ENCODE measurements around the gene FHOD3. TPM values are rescaled to one million over a fixed set of nuclear protein-coding genes. Genes with fewer than 3 reads are reported as not detected.

The FHOD3 gene
- total RNA-seq, 1 experiment from 2014 or later = 0.10 TPM

DNA sequence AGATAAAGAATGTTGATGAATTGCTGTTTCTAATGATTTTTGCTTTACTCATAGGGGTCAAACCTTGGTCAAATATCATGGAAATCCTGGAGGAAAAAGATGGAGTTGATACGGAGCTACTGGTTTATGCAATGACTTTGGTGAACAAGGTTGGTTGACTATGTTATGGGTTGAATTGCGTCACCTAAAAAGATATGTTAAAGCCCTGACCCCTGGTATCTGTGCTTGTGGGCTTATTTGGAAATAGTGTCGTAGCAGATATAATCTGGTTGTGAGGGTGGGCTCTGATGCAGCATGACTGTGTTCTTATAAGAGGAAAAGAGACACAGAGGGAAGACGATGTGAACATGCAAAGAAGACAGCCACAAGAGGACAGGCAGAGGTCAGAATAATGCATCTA lies 305.1 kb downstream of the FHOD3 start:
- H3K4me3 ChIP-seq = no peak overlapping the region
- H3K36me3 ChIP-seq = no peaks in the 10 kb centered on the region

GRCh38 chr18:36608107-36608506 lies 310.6 kb downstream of the FHOD3 start:
- H3K27me3 ChIP-seq = no peaks in the 10 kb centered on the region
- no peak overlapping the region for H3K27ac ChIP-seq
- DNase-seq = no peak
- no peaks in the 10 kb centered on the region for H3K36me3 ChIP-seq
- no peak overlapping the region for H3K4me3 ChIP-seq
- H3K9me3 ChIP-seq (replicated peaks) = no peaks in the 10 kb centered on the region
- H3K4me1 ChIP-seq = no peaks in the 10 kb centered on the region

More for the DNA sequence above, 305.1 kb downstream of the FHOD3 start:
- H3K27ac ChIP-seq = no peak overlapping the region
- DNase-seq = no peak
- no peaks in the 10 kb centered on the region for H3K9me3 ChIP-seq (replicated peaks)
- no peaks in the 10 kb centered on the region for H3K27me3 ChIP-seq
- H3K4me1 ChIP-seq = no peaks in the 10 kb centered on the region

GRCh38 chr18:36610258-36610657 lies 312.7 kb downstream of the FHOD3 start:
- Histone ChIP-seq H3K4me3 (no peak overlapping the region), H3K36me3 (no peaks in the 10 kb centered on the region), H3K4me1 (no peaks in the 10 kb centered on the region), H3K9me3 (replicated peaks) (no peaks in the 10 kb centered on the region), H3K27me3 (no peaks in the 10 kb centered on the region), H3K27ac (no peak overlapping the region)
- DNase-seq = no peak

DNA sequence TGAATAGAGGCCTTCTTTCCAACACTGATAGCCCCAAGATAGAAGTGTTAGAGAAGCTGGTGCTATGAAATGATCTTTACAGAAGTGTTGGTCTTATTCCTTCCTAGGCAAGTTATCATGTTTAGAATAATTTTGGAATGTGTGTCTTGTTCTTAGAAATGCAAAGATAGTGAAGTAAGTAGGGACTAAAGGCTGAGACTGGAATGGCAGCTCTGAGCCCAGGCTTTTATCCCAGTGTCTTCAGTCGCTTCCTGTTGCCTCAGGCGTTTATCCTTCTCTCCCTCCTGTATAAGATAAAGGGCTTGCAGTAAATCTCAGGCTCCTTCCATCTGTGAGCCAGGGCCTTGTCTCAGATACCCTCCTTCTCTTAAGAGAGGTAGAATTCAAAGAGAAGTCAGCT lies 313.1 kb downstream of the FHOD3 start:
- Histone ChIP-seq H3K9me3 (replicated peaks) (no peaks in the 10 kb centered on the region), H3K27ac (no peak overlapping the region), H3K27me3 (no peaks in the 10 kb centered on the region), H3K4me1 (no peaks in the 10 kb centered on the region), H3K4me3 (no peak overlapping the region), H3K36me3 (no peaks in the 10 kb centered on the region)
- DNase-seq = no peak

- Histone ChIP-seq H3K27ac (no peak overlapping the region), H3K9me3 (replicated peaks) (no peaks in the 10 kb centered on the region), H3K4me1 (no peaks in the 10 kb centered on the region), H3K36me3 (no peaks in the 10 kb centered on the region), H3K4me3 (no peak overlapping the region), H3K27me3 (no peaks in the 10 kb centered on the region)
- DNase-seq = no peak
Observed at GRCh38 chr18:36613069-36613468, 315.6 kb downstream of the FHOD3 start.

- no peak for DNase-seq
- no peak overlapping the region for H3K4me3 ChIP-seq
- H3K36me3 ChIP-seq = no peaks in the 10 kb centered on the region
- no peak overlapping the region for H3K27ac ChIP-seq
- no peaks in the 10 kb centered on the region for H3K27me3 ChIP-seq
- H3K9me3 ChIP-seq (replicated peaks) = no peaks in the 10 kb centered on the region
- no peaks in the 10 kb centered on the region for H3K4me1 ChIP-seq
Observed at GRCh38 chr18:36613810-36614209, 316.3 kb downstream of the FHOD3 start.

DNA sequence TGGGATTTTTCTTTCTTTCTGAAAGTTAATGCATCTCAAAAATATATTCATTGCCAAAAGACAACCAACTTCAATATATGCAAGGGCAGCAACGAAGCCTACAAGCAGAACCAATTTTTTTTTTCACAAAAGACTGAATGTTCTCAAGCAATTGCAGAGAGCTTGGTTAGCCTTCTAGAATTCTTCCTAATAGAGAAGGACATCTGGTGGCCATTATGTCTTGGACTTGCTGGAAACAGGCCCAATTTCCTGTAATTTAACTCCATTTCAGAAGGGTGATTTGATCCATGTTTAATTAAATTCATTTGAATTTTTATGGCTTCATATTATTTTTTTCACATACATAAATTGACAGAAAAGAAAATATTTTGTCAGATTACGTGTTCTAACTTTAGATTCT lies 323.3 kb downstream of the FHOD3 start:
- H3K4me3 ChIP-seq = no peak overlapping the region
- H3K4me1 ChIP-seq = no peaks in the 10 kb centered on the region
- H3K9me3 ChIP-seq (replicated peaks) = no peaks in the 10 kb centered on the region
- no peaks in the 10 kb centered on the region for H3K36me3 ChIP-seq
- no peak for DNase-seq
- no peak overlapping the region for H3K27ac ChIP-seq
- H3K27me3 ChIP-seq = no peaks in the 10 kb centered on the region

DNA sequence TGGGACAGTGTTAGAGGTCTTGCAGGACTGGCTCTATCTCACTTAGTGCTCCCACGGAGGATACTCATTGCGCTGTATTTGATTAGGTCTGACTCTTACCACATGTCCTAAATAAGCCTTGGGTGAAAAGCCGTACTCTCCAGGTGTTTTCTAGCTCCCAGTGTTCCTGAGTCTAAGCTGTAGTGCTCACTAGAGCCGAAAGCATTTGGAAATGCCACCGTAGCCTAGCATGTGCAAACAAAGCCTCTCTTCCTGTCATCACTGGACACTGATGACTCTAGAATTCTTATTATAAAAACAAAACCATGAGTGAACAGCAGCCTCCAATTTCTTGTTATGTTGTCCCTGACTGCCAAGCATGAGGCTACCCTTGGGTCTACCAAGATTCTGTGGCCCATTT lies 325.1 kb downstream of the FHOD3 start:
- no peak for DNase-seq
- no peaks in the 10 kb centered on the region for H3K27me3 ChIP-seq
- no peaks in the 10 kb centered on the region for H3K9me3 ChIP-seq (replicated peaks)
- H3K27ac ChIP-seq = no peak overlapping the region
- H3K4me1 ChIP-seq = no peaks in the 10 kb centered on the region
- no peaks in the 10 kb centered on the region for H3K36me3 ChIP-seq
- no peak overlapping the region for H3K4me3 ChIP-seq

GRCh38 chr18:36623091-36623490 lies 325.6 kb downstream of the FHOD3 start:
- Histone ChIP-seq H3K27ac (no peak overlapping the region), H3K4me3 (no peak overlapping the region)
- DNase-seq = no peak

DNA sequence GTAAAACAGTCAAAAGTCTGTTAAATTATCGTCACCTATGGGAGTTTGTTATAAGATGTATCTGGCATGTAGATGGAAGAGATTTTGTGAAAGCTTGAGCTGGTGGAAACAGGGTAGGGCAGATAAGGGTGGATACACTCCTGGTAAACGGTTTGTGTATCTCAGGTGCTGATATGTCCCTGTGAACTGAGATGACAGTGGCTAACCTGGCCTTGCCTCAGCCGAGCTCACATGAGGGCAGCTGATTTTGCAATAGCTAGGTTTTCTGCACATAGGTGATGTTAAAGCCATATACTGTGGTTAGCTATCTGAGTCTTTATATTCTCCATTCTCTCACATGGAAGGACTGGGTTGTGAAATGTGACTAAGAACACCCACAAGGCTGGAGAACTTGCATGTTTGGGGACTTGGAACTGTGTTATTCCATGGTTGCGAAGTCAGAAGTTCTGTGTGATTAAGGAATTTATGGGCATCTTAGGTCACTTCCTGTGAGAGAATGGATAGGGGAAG lies 326.2 kb downstream of the FHOD3 start:
- no peaks in the 10 kb centered on the region for H3K4me1 ChIP-seq
- H3K4me3 ChIP-seq = no peak overlapping the region
- H3K27me3 ChIP-seq = no peaks in the 10 kb centered on the region
- H3K36me3 ChIP-seq = no peaks in the 10 kb centered on the region
- no peak overlapping the region for H3K27ac ChIP-seq
- DNase-seq = no peak
- H3K9me3 ChIP-seq (replicated peaks) = no peaks in the 10 kb centered on the region

More at GRCh38 chr18:36623091-36623490, 325.6 kb downstream of the FHOD3 start:
- no peaks in the 10 kb centered on the region for H3K36me3 ChIP-seq
- no peaks in the 10 kb centered on the region for H3K4me1 ChIP-seq
- H3K27me3 ChIP-seq = no peaks in the 10 kb centered on the region
- no peaks in the 10 kb centered on the region for H3K9me3 ChIP-seq (replicated peaks)

DNA sequence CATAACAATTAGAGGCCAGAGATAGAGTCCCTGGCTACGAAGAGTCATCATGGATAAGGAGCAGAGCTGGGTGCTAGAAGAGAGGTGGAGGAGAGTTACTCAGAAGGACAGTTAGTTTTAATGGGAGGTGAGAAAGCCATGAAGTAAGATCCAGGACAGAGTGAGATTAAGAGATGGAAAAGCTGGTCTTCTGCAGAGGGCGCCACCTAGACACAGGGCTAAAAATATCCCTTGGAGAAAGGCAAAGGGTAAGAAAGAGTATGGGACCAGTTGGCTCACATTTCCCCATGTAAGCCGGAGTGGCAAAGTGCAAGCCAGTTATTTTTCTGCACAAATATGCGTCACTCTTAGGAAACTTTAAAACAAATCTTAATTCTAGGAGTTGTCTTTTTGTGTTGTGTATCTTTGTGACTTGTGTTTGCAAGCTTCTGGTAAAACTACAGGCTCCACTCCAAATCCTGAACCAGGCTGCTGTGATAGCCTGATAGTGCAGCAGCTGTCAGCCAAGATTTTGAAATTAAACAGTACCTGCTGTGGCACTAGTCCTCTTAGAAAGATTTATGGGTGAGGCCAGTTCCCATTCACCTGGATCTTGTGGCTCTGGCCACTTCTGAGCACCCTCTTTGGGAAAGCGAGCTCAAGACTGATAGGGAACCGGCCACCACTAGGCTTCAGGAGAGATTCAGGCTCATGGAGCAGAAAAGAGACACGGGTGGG lies 327.1 kb downstream of the FHOD3 start:
- Histone ChIP-seq H3K36me3 (no peaks in the 10 kb centered on the region), H3K4me1 (no peaks in the 10 kb centered on the region), H3K4me3 (no peak overlapping the region), H3K27ac (no peak overlapping the region), H3K27me3 (no peaks in the 10 kb centered on the region), H3K9me3 (replicated peaks) (no peaks in the 10 kb centered on the region)
- no peak for DNase-seq

GRCh38 chr18:36625386-36625785 lies 327.9 kb downstream of the FHOD3 start:
- no peaks in the 10 kb centered on the region for H3K4me1 ChIP-seq
- no peak for DNase-seq

DNA sequence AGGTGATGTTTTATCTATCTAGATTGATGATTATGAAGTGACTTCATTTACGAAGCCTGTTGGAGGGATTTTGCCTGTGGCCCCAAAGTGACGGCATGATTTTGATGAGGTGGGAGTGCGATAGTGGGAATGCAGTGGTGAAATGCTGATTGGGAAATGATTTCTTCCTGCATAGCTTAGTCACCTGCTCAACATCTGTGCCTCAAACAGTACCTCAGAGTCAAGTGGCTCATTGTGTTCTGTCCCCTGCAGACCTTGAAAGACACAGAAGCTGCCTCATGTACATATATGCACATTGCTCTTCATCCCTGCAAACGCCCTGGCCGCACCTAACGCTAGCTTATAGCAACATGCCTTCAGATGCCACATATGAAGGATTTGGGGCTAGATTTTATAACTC lies 330.1 kb downstream of the FHOD3 start:
- H3K9me3 ChIP-seq (replicated peaks) = no peaks in the 10 kb centered on the region
- no peak for DNase-seq

More at GRCh38 chr18:36625386-36625785, 327.9 kb downstream of the FHOD3 start:
- Histone ChIP-seq H3K4me3 (no peak overlapping the region), H3K36me3 (no peaks in the 10 kb centered on the region), H3K27ac (no peak overlapping the region), H3K9me3 (replicated peaks) (no peaks in the 10 kb centered on the region), H3K27me3 (no peaks in the 10 kb centered on the region)

DNA sequence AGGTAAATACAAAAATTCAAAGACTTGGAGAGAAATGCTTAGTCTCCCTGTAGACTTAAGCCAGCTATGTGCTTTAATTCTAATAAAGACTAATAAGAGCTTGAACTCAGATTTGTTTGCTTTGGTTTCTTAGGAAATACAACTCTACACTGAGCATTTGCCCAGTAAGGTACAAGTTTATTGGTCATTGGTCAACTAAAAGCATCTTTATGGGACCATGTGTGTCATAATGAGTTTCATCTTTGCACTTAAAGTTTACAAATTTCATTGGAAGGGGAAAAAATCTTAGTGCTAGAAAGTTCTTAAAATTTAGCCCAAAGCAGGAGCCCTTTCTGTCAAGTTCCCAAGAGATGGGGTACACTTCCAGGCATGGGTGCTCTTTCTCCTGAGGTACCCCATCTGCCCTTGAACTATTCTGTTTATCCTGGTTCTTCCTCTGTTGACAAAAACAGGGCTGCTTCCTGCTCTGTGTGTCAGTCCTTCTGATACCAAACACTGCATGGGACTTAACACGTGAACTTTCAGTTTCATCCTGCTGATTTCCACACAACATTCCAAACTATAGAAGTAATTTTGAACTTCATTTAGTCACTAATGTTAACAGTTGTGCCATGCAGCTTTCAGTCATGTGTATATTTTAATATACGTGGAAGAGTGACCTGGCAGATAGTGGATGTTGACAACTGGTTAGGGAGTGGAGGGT lies 331.1 kb downstream of the FHOD3 start:
- H3K9me3 ChIP-seq (replicated peaks) = no peaks in the 10 kb centered on the region
- no peaks in the 10 kb centered on the region for H3K27me3 ChIP-seq
- H3K4me3 ChIP-seq = no peak overlapping the region
- H3K4me1 ChIP-seq = no peaks in the 10 kb centered on the region
- DNase-seq = no peak
- no peaks in the 10 kb centered on the region for H3K36me3 ChIP-seq
- H3K27ac ChIP-seq = no peak overlapping the region

More for the DNA sequence above, 330.1 kb downstream of the FHOD3 start:
- H3K4me1 ChIP-seq = no peaks in the 10 kb centered on the region
- H3K27ac ChIP-seq = no peak overlapping the region
- no peaks in the 10 kb centered on the region for H3K27me3 ChIP-seq
- H3K4me3 ChIP-seq = no peak overlapping the region
- no peaks in the 10 kb centered on the region for H3K36me3 ChIP-seq

DNA sequence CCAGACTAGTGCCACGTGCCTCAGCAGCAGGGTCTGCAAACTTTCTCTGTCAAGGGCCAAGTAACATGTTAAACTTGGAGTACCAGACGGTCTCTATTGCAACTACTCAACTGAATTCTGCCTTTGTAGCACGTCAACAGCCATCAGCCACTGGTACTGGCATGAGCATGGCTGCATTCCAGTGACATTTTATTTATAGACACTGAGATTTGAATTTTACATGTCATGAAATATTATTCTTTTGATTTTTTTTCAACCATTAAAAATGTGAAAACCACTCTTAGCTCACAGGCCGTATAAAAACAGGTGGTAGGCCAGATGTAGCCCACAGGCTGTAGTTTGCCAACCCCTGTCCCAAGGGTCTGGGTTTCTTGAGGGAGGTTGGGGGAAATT lies 331.6 kb downstream of the FHOD3 start:
- no peak for DNase-seq
- no peak overlapping the region for H3K27ac ChIP-seq

More for the DNA sequence above, 331.6 kb downstream of the FHOD3 start:
- Histone ChIP-seq H3K4me1 (no peaks in the 10 kb centered on the region), H3K9me3 (replicated peaks) (no peaks in the 10 kb centered on the region), H3K36me3 (no peaks in the 10 kb centered on the region), H3K4me3 (no peak overlapping the region), H3K27me3 (no peaks in the 10 kb centered on the region)
